ENCODE results near the gene CAPG.
"Not testable (repeated sequence)": the region's sequence is repeated elsewhere in the genome, so short reads cannot be mapped to it uniquely, and the experiment has no call there.

CAPG gene

GRCh38 chr2:85445316-85446295 is 35.4 kb upstream of the CAPG start:
- no peak overlapping the region for H3K4me3 ChIP-seq (ENCODE audit: low read depth, low read length)
- no peak for TF ChIP-seq CTCF (IDR thresholded peaks at IDR 0.05; ENCODE audit: low read depth, low read length, missing control alignments)
- no peak for DNase-seq (ENCODE audit: low read depth)

GRCh38 chr2:85444629-85445172 is 34.5 kb upstream of the CAPG start:
- H3K4me3 ChIP-seq (ENCODE audit: low read depth, low read length), result no peak overlapping the region
- no peak for DNase-seq (ENCODE audit: low read depth)
- no peak for TF ChIP-seq CTCF (IDR thresholded peaks at IDR 0.05; ENCODE audit: low read depth, low read length, missing control alignments)

GRCh38 chr2:85441864-85442263 is 31.7 kb upstream of the CAPG start:
- no peak overlapping the region for H3K4me3 ChIP-seq (ENCODE audit: low read depth, low read length)
- no peak for DNase-seq (ENCODE audit: low read depth)
- no peak for TF ChIP-seq CTCF (IDR thresholded peaks at IDR 0.05; ENCODE audit: low read depth, low read length, missing control alignments)

- H3K4me3 ChIP-seq (ENCODE audit: low read depth, low read length), result no peak overlapping the region
- no peak for TF ChIP-seq CTCF (IDR thresholded peaks at IDR 0.05; ENCODE audit: low read depth, low read length, missing control alignments)
- DNase-seq (ENCODE audit: low read depth), result no peak
Observed at GRCh38 chr2:85440729-85441128, 30.6 kb upstream of the CAPG start.

GRCh38 chr2:85439986-85440385 is 29.8 kb upstream of the CAPG start:
- DNase-seq (ENCODE audit: low read depth), result no peak
- TF ChIP-seq CTCF (IDR thresholded peaks at IDR 0.05; ENCODE audit: low read depth, low read length, missing control alignments), result no peak

GRCh38 chr2:85439569-85439968 is 29.4 kb upstream of the CAPG start:
- H3K4me3 ChIP-seq (ENCODE audit: low read depth, low read length); DNase-seq (ENCODE audit: low read depth): not testable (repeated sequence)

More at GRCh38 chr2:85439986-85440385, 29.8 kb upstream of the CAPG start:
- no peak overlapping the region for H3K4me3 ChIP-seq (ENCODE audit: low read depth, low read length)

GRCh38 chr2:85439025-85439472 is 28.9 kb upstream of the CAPG start:
- no peak overlapping the region for H3K4me3 ChIP-seq (ENCODE audit: low read depth, low read length)
- DNase-seq (ENCODE audit: low read depth), result no peak

More at GRCh38 chr2:85439025-85439472, 28.9 kb upstream of the CAPG start:
- TF ChIP-seq CTCF (IDR thresholded peaks at IDR 0.05; ENCODE audit: low read depth, low read length, missing control alignments), result no peak

Measured in GM12864 (cell line).